Mesothelial cell of epicardium (in vitro differentiated cells): ENCODE data around the gene GALNT18. TPM values are rescaled to one million over a fixed set of nuclear protein-coding genes. Genes with fewer than 3 reads are reported as not detected.

ENCODE experiments used
- DNase-seq, 2 experiments: peaks; one replicate each; pipeline ENCODE4 v3.0.0; 2021; ENCODE audit warnings: low spot score in 2 of 2; ENCODE audit not compliant: unreplicated experiment in 2 of 2
- H3K27ac Mint-ChIP-seq: 2 replicates; pipeline ENCODE4 v1.8.0; 2021; ENCODE audit warnings: mixed read lengths
- H3K27me3 Mint-ChIP-seq: 2 replicates; pipeline ENCODE4 v1.8.0; 2021; ENCODE audit warnings: low read depth, mixed read lengths
- H3K36me3 Mint-ChIP-seq: 2 replicates; pipeline ENCODE4 v1.8.0; 2021; ENCODE audit warnings: mixed read lengths
- H3K4me1 Mint-ChIP-seq: 2 replicates; pipeline ENCODE4 v1.8.0; 2021; ENCODE audit warnings: mixed read lengths
- H3K4me3 Mint-ChIP-seq: 2 replicates; pipeline ENCODE4 v1.8.0; 2021; ENCODE audit warnings: mild to moderate bottlenecking, moderate library complexity, mixed read lengths
- H3K9me3 Mint-ChIP-seq: 2 replicates; pipeline ENCODE4 v1.8.0; 2021; ENCODE audit warnings: mixed read lengths
- CTCF ChIP-seq: fragments of 200-600 bp; sonication (generic); IDR thresholded peaks from one replicate; pipeline ENCODE4 v1.5.0; 2021; ENCODE audit warnings: antibody characterized with exemption; ENCODE audit not compliant: unreplicated experiment
- total RNA-seq: library from RNA; stranded (reverse); gene quantifications from 3 replicates; pipeline ENCODE4 v1.2.1, GENCODE V29; 2021

GALNT18 gene
- total RNA-seq, 1 donor from 2014 or later = 4.2 TPM

- no peak for DNase-seq
- Mint-ChIP-seq H3K27ac (no peak overlapping the region), H3K9me3 (no peaks in the 10 kb centered on the region), H3K36me3 (no peaks in the 10 kb centered on the region), H3K4me1 (peaks cover 8% of the 10 kb centered on the region), H3K27me3 (no peaks in the 10 kb centered on the region), H3K4me3 (no peak overlapping the region)
- TF ChIP-seq CTCF = no peak
Measured at GRCh38 chr11:11537372-11537771, 84.4 kb downstream of the GALNT18 start.

- DNase-seq = no peak
- Mint-ChIP-seq H3K36me3 (no peaks in the 10 kb centered on the region), H3K9me3 (no peaks in the 10 kb centered on the region), H3K27me3 (no peaks in the 10 kb centered on the region), H3K27ac (no peak overlapping the region), H3K4me1 (peaks cover 8% of the 10 kb centered on the region), H3K4me3 (no peak overlapping the region)
- TF ChIP-seq CTCF = no peak
Measured at GRCh38 chr11:11536650-11537049, 85.2 kb downstream of the GALNT18 start.

- no peaks in the 10 kb centered on the region for H3K36me3 Mint-ChIP-seq
- H3K9me3 Mint-ChIP-seq = no peaks in the 10 kb centered on the region
- H3K4me3 Mint-ChIP-seq = no peak overlapping the region
- no peak for DNase-seq
- H3K27ac Mint-ChIP-seq = no peak overlapping the region
- peaks cover 8% of the 10 kb centered on the region for H3K4me1 Mint-ChIP-seq
- H3K27me3 Mint-ChIP-seq = no peaks in the 10 kb centered on the region
- TF ChIP-seq CTCF = no peak
Measured at GRCh38 chr11:11535611-11536010, 86.2 kb downstream of the GALNT18 start.

- H3K27ac Mint-ChIP-seq = no peak overlapping the region
- H3K4me1 Mint-ChIP-seq = peaks cover 9% of the 10 kb centered on the region
- H3K27me3 Mint-ChIP-seq = no peaks in the 10 kb centered on the region
- DNase-seq = no peak
- H3K4me3 Mint-ChIP-seq = no peak overlapping the region
- H3K36me3 Mint-ChIP-seq = no peaks in the 10 kb centered on the region
- no peaks in the 10 kb centered on the region for H3K9me3 Mint-ChIP-seq
- no peak for TF ChIP-seq CTCF
Measured at GRCh38 chr11:11534981-11535380, 86.8 kb downstream of the GALNT18 start.

- Mint-ChIP-seq H3K36me3 (no peaks in the 10 kb centered on the region), H3K27me3 (no peaks in the 10 kb centered on the region), H3K27ac (no peak overlapping the region)
Measured at GRCh38 chr11:11533751-11534150, 88.1 kb downstream of the GALNT18 start.

More at GRCh38 chr11:11533751-11534150, 88.1 kb downstream of the GALNT18 start:
- DNase-seq = no peak
- Mint-ChIP-seq H3K9me3 (no peaks in the 10 kb centered on the region), H3K4me3 (no peak overlapping the region), H3K4me1 (peaks cover 9% of the 10 kb centered on the region)
- TF ChIP-seq CTCF = no peak
